HEK293T (cell line): ENCODE results near the gene LARGE1.

Experiments used
- CTCF ChIA-PET: fragments of 350-600 bp; formaldehyde crosslinking; extraction: SDS; loops from one replicate; lab custom pipeline; 2021; ENCODE audit warnings: antibody characterized with exemption, inconsistent platforms; lab: Yijun Ruan, JAX
- POLR2A ChIA-PET: fragments of 350-600 bp; formaldehyde crosslinking; extraction: SDS; loops from one replicate; lab custom pipeline; 2020; ENCODE audit warnings: antibody characterized with exemption, inconsistent platforms; lab: Yijun Ruan, JAX
- DNase-seq: peaks from one replicate; pipeline ENCODE4 v3.0.0; 2012; ENCODE audit warnings: mixed read lengths; ENCODE audit errors: extremely low spot score
- ARNT ChIP-seq: fragments of 450-650 bp; IDR thresholded peaks from 2 replicates; pipeline ENCODE4 v1.6.1; 2017; ENCODE audit warnings: mild to moderate bottlenecking
- BHLHE40 ChIP-seq: fragments of 450-650 bp; IDR thresholded peaks from 2 replicates; pipeline ENCODE4 v1.6.1; 2016; ENCODE audit warnings: mild to moderate bottlenecking, moderate library complexity, borderline replicate concordance
- CTBP1 ChIP-seq: fragments of 450-650 bp; IDR thresholded peaks from 2 replicates; pipeline ENCODE4 v1.6.1; 2016; ENCODE audit warnings: borderline replicate concordance
- ELF4 ChIP-seq: fragments of 450-650 bp; IDR thresholded peaks from 2 replicates; pipeline ENCODE4 v1.6.1; 2017; ENCODE audit warnings: antibody characterized with exemption
- FOXA1 ChIP-seq: fragments of 450-650 bp; IDR thresholded peaks from 2 replicates; pipeline ENCODE4 v1.6.1; 2016; ENCODE audit warnings: mild to moderate bottlenecking
- FOXK2 ChIP-seq: fragments of 450-650 bp; IDR thresholded peaks from 2 replicates; pipeline ENCODE4 v1.6.1; 2016; ENCODE audit warnings: mild to moderate bottlenecking
- FOXM1 ChIP-seq: fragments of 450-650 bp; IDR thresholded peaks from 2 replicates; pipeline ENCODE4 v1.6.1; 2017; ENCODE audit warnings: mild to moderate bottlenecking, borderline replicate concordance
- HDGF ChIP-seq: fragments of 450-650 bp; IDR thresholded peaks from 2 replicates; pipeline ENCODE4 v1.6.1; 2017; ENCODE audit warnings: antibody characterized with exemption, borderline replicate concordance
- L3MBTL2 ChIP-seq: fragments of 450-650 bp; conservative IDR thresholded peaks from 2 replicates; pipeline ENCODE4 v1.6.1; 2016; ENCODE audit warnings: mild to moderate bottlenecking
- LEF1 ChIP-seq: fragments of 450-650 bp; IDR thresholded peaks from 2 replicates; pipeline ENCODE4 v1.6.1; 2017; ENCODE audit warnings: mild to moderate bottlenecking, borderline replicate concordance
- NFRKB ChIP-seq: fragments of 450-650 bp; IDR thresholded peaks from 2 replicates; pipeline ENCODE4 v1.6.1; 2016; ENCODE audit warnings: mild to moderate bottlenecking, moderate library complexity
- SP1 ChIP-seq: fragments of 450-650 bp; IDR thresholded peaks from 2 replicates; pipeline ENCODE4 v1.6.1; 2017
- SUZ12 ChIP-seq: fragments of 450-650 bp; IDR thresholded peaks from 2 replicates; pipeline ENCODE4 v1.6.1; 2016; ENCODE audit warnings: mild to moderate bottlenecking
- TARDBP ChIP-seq: fragments of 450-650 bp; IDR thresholded peaks from 2 replicates; pipeline ENCODE4 v1.6.1; 2016
- ZNF384 ChIP-seq: fragments of 450-650 bp; IDR thresholded peaks from 2 replicates; pipeline ENCODE4 v1.6.1; 2016
- TF ChIP-seq, protein P1 (sequence below): fragments of 450-650 bp; IDR thresholded peaks from 2 replicates; pipeline ENCODE4 v1.6.1; 2016

The LARGE1 gene

DNA sequence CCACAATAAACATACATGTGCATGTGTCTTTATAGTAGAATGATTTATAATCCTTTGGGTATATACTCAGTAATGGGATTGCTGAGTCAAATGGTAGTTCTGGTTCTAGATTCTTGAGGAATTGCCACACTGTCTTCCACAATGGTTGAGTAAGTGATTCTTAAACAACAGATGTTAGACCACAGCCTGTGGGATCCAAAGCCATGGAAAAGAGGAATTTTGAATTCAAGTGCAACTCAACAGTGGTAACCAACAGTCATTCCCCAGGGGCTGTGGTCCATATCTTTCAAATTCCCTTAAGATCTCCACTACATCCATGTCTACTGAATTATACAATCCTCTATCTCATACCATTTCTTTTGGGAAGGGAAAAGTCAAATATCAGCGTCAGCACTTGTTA is 321.5 kb downstream of the LARGE1 start:
- DNase-seq: no peak
- TF ChIP-seq FOXK2 (no peak), FOXA1 (no peak), LEF1 (no peak), L3MBTL2 (no peak), ARNT (no peak), CTBP1 (no peak), HDGF (no peak), BHLHE40 (no peak), ELF4 (no peak), SUZ12 (no peak), ZNF384 (no peak), SP1 (no peak), TARDBP (no peak), NFRKB (no peak), FOXM1 (no peak)
- TF ChIP-seq, protein P1, sequence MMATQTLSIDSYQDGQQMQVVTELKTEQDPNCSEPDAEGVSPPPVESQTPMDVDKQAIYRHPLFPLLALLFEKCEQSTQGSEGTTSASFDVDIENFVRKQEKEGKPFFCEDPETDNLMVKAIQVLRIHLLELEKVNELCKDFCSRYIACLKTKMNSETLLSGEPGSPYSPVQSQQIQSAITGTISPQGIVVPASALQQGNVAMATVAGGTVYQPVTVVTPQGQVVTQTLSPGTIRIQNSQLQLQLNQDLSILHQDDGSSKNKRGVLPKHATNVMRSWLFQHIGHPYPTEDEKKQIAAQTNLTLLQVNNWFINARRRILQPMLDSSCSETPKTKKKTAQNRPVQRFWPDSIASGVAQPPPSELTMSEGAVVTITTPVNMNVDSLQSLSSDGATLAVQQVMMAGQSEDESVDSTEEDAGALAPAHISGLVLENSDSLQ: no peak
- CTCF ChIA-PET: no interaction called here
- POLR2A ChIA-PET: no interaction called here

DNA sequence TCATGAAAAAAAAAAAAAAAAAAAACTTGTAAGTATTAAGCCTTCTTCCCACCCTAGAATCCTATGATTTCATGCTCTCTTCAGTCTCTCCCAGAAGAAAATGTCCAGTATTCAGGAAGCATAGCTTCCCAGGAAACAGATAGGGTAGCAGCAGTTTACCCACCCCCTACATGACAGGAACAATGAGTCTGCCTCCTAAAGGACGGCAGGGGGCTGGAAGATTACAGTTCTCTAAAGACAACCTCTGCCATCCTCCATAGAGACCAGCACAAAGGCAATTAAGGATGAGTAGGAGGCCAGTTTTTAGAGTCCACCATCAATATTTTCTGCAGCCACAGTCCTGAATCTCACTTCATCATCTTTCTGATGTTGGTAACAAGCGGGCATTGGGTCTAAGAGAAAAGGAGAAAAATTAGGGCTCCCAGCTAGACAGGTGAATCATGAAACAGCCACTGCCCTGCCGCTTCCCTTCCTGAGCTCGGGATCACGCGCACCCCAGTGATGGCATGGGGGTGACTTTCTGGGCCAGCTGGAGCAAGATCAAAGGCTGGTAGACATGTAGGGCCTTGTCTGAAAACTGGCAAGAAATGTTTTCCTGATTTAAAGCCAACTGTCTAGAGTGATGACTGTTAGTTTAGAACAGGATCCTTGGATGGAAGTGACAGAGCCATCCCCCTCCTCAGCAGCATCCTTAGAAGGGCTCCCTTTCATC is 322.8 kb downstream of the LARGE1 start:
- no peak for TF ChIP-seq ZNF384
- TF ChIP-seq SP1: no peak
- TF ChIP-seq, protein P1: no peak
- TF ChIP-seq FOXK2: no peak
- TF ChIP-seq BHLHE40: no peak
- no peak for TF ChIP-seq SUZ12
- no peak for TF ChIP-seq HDGF
- no peak for TF ChIP-seq TARDBP
- no peak for TF ChIP-seq FOXA1
- no peak for TF ChIP-seq LEF1
- no peak for TF ChIP-seq CTBP1
- no peak for TF ChIP-seq NFRKB
- no peak for TF ChIP-seq ELF4
- TF ChIP-seq FOXM1: no peak
- TF ChIP-seq L3MBTL2: no peak
- no peak for TF ChIP-seq ARNT
- DNase-seq: no peak
- ChIA-PET POLR2A (no interaction called here), CTCF (no interaction called here)

DNA sequence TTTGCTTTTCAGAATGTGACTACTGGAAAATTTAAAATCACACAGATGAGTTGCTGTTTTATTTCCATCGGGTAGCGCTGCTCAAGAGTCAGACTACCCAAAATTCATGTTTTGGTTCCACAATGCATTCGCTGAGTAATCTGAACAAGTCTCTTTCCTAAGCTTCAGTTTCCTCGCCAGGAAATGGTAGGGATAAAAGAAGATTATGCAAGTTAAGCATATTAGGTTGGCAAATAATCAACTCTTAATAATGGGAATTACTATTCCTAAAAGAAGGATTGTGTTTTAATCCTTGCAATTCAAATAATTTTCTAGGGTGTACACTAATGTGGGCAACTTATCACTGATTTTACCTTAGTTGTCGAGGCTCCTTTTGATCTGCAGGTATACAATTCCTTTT is 326.5 kb downstream of the LARGE1 start:
- TF ChIP-seq TARDBP (no peak), ZNF384 (no peak), FOXM1 (no peak), L3MBTL2 (no peak), HDGF (no peak), FOXA1 (no peak), LEF1 (no peak), FOXK2 (no peak), ARNT (no peak), BHLHE40 (no peak)
- TF ChIP-seq, protein P1: no peak
- CTCF ChIA-PET: interaction anchor here (0.6 kb wide), 1 partner anchor 1422 kb away, joined by 4 read pairs; no protein-coding TSS in a partner anchor
- POLR2A ChIA-PET: no interaction called here
- no peak for DNase-seq

DNA sequence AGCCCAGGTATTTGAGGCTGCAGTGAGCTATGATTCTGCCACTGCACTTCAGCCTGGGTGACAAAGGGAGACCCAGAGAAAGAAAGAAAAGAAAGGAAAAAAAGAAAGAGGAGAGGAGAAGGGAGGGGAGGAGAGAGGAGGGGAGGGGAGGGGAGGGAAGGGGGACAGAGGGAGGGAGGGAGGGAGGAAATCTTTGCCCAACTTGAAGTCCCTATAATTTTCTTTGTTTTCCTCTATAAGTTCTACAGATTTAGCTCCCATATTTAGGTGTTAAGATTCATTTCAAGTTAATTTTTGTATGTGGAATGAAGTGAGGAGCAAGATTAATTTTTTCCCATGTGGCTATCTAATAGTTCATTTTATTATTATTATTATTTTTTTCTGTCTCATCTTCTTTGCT is 328.3 kb downstream of the LARGE1 start:
- no peak for TF ChIP-seq FOXM1
- TF ChIP-seq L3MBTL2: no peak
- no peak for TF ChIP-seq ARNT
- no peak for TF ChIP-seq HDGF
- TF ChIP-seq SP1: no peak
- TF ChIP-seq FOXA1: no peak
- TF ChIP-seq FOXK2: no peak
- no peak for TF ChIP-seq NFRKB
- TF ChIP-seq, protein P1: no peak
- TF ChIP-seq ELF4: no peak
- TF ChIP-seq SUZ12: no peak
- no peak for TF ChIP-seq LEF1
- no peak for TF ChIP-seq CTBP1
- TF ChIP-seq ZNF384: no peak
- no peak for TF ChIP-seq BHLHE40
- TF ChIP-seq TARDBP: no peak
- CTCF ChIA-PET: interaction anchor here (0.7 kb wide), 1 partner anchor 173 kb away, joined by 3 read pairs; no protein-coding TSS in a partner anchor
- POLR2A ChIA-PET: no interaction called here
- no peak for DNase-seq

DNA sequence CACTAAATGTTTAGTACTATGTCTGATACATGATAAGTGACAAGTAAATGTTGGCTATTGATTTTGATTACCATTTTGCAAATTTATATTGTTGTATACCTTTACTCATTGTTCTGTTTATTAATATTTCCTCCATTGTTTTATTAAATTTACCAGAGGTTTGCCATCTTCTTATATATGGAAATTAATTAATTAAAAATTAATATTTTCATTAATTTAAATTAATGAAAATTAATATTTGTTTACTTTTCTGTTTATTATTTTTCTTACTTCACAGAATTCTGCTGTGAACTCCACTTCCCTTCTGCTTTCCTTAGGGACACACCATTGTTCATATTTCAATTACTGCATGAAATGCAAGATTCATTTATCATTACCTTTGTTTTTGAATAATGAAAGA is 331.0 kb downstream of the LARGE1 start:
- ChIA-PET POLR2A (no interaction called here), CTCF (no interaction called here)
- DNase-seq: no peak
- TF ChIP-seq ZNF384 (no peak), TARDBP (no peak), ELF4 (no peak), LEF1 (no peak), SP1 (no peak)
